Liver (tissue), 9 donors: ENCODE results near the gene UBAP2. TPM values are rescaled to one million over a fixed set of nuclear protein-coding genes. Genes with fewer than 3 reads are reported as not detected.

Experiments used
- DNase-seq: peaks from one replicate; pipeline ENCODE4 v3.0.0-alpha.2; 2017; ENCODE audit warnings: low spot score
- H3K27ac ChIP-seq, 2 donors: one replicate each; pipeline ENCODE4 v1.7.0; 2013; ENCODE audit warnings: inconsistent platforms in 2 of 2, low read length in 2 of 2, control low read depth in 1 of 2, low read depth in 1 of 2, mild to moderate bottlenecking in 1 of 2
- H3K27me3 ChIP-seq, 4 donors: one replicate each; pipeline versions ENCODE4 v1.6.1 to v1.7.0; 2013; ENCODE audit warnings: low read length in 3 of 4, inconsistent platforms in 1 of 4, mild to moderate bottlenecking in 1 of 4, moderate library complexity in 1 of 4; ENCODE audit not compliant: control insufficient read depth in 4 of 4, insufficient read depth in 4 of 4
- H3K36me3 ChIP-seq, 4 donors: one replicate each; pipeline versions ENCODE4 v1.6.1 to v1.7.0; 2013; ENCODE audit warnings: low read length in 3 of 4, mild to moderate bottlenecking in 3 of 4, low read depth in 1 of 4, moderate library complexity in 1 of 4; ENCODE audit not compliant: control insufficient read depth in 4 of 4, insufficient read depth in 3 of 4
- H3K4me1 ChIP-seq, 4 donors: one replicate each; pipeline versions ENCODE4 v1.6.1 to v1.7.0; 2013; ENCODE audit warnings: low read length in 3 of 4, mild to moderate bottlenecking in 3 of 4, moderate library complexity in 1 of 4; ENCODE audit not compliant: control insufficient read depth in 4 of 4, insufficient read depth in 4 of 4
- H3K4me3 ChIP-seq, 3 donors: one replicate each; pipeline versions ENCODE4 v1.6.1 to v1.7.0; 2013; ENCODE audit warnings: low read length in 3 of 3, control low read depth in 1 of 3, low read depth in 1 of 3, mild to moderate bottlenecking in 1 of 3
- H3K9ac ChIP-seq, 2 donors: one replicate each; pipeline ENCODE4 v1.7.0; 2013; ENCODE audit warnings: low read length in 2 of 2, mild to moderate bottlenecking in 2 of 2, moderate library complexity in 2 of 2, control low read depth in 1 of 2, low read depth in 1 of 2
- H3K9me3 ChIP-seq, 4 donors: one replicate each; pipeline versions ENCODE4 v1.6.1 to v1.7.0; 2013; ENCODE audit warnings: low read length in 3 of 4; ENCODE audit not compliant: control insufficient read depth in 4 of 4
- HNF4A ChIP-seq, 2 donors: conservative IDR thresholded peaks; 2 replicates each; pipeline ENCODE4 v1.6.1; 2016; ENCODE audit warnings: antibody characterized with exemption in 2 of 2, mild to moderate bottlenecking in 2 of 2
- HNF4G ChIP-seq: IDR thresholded peaks from 2 replicates; pipeline ENCODE4 v1.6.1; 2016; ENCODE audit warnings: antibody characterized with exemption
- JUND ChIP-seq, 2 donors: IDR thresholded peaks; 2 replicates each; pipeline ENCODE4 v1.6.1; 2016; ENCODE audit warnings: antibody characterized with exemption in 2 of 2
- REST ChIP-seq: IDR thresholded peaks from 2 replicates; pipeline ENCODE4 v1.6.1; 2016; ENCODE audit warnings: antibody characterized with exemption, mild to moderate bottlenecking
- RXRA ChIP-seq, 2 donors: IDR thresholded peaks; 2 replicates each; pipeline ENCODE4 v1.6.1; 2017 to 2018; ENCODE audit warnings: antibody characterized with exemption in 2 of 2, mild to moderate bottlenecking in 1 of 2
- TAF1 ChIP-seq: conservative IDR thresholded peaks from 2 replicates; pipeline ENCODE4 v1.6.1; 2016; ENCODE audit warnings: antibody characterized with exemption, mild to moderate bottlenecking
- YY1 ChIP-seq: IDR thresholded peaks from 2 replicates; pipeline ENCODE4 v1.6.1; 2016; ENCODE audit warnings: antibody characterized with exemption, mild to moderate bottlenecking
- ZBTB33 ChIP-seq: IDR thresholded peaks from 2 replicates; pipeline ENCODE4 v1.6.1; 2016; ENCODE audit warnings: antibody characterized with exemption
- WGBS: extraction: QIAGEN DNeasy Blood & Tissue Kit; methylation state at CpG from one replicate; pipeline ENCODE4 v1.1.7; 2013; 5-methylcytosine and 5-hydroxymethylcytosine counted together
- polyA plus RNA-seq, 2 donors: library from polyadenylated mRNA; stranded (reverse) in 1 of 2; unstranded in 1 of 2; fragments of 200-250 nt in 1 of 2; fragments of >200 nt in 1 of 2; fragmentation: Nextera tagmentation in 1 of 2; extraction: Ambion mirVana in 1 of 2; gene quantifications; one replicate each; pipeline versions ENCODE4 v1.2.1 to v1.2.3, GENCODE V29; 2013 to 2015
- total RNA-seq, 2 donors: library from RNA; depleted of rRNA; stranded (reverse); fragments of >200 nt; gene quantifications; one replicate each; pipeline ENCODE4 v1.2.3, GENCODE V29; 2014
- TF ChIP-seq, protein P1 (sequence below): fragments of 150-350 bp; IDR thresholded peaks from 2 replicates; pipeline ENCODE4 v1.5.1; 2017; ENCODE audit warnings: improper control_type of control experiment, low read depth, low read length; ENCODE audit not compliant: missing input control
- donor health status: healthy.
- donor health status: healthy.
- donor health status: healthy.
- donor health status: healthy.
- donor health status: healthy.

UBAP2 gene
- total and polyA plus RNA-seq, 4 donors = 5.4 to 12.6 (median 8.3) TPM

GRCh38 chr9:34098307-34098706, 49.6 kb upstream of the UBAP2 start:
- TF ChIP-seq HNF4G = no peak
- TF ChIP-seq RXRA (IDR thresholded peaks at IDR 0.05) = no peak
- TF ChIP-seq TAF1 = no peak
- Histone ChIP-seq H3K36me3 (peaks cover 22 to 59% (median 42%) of the 10 kb centered on the region in 4 donors), H3K9ac (no peak overlapping the region), H3K4me1 (no peaks in the 10 kb centered on the region), H3K9me3 (no peaks in the 10 kb centered on the region), H3K27me3 (no peaks in the 10 kb centered on the region), H3K4me3 (no peak overlapping the region), H3K27ac (no peak overlapping the region)
- 94% methylated on average over 5 of the region's 5 CpGs for WGBS
- no peak for DNase-seq

GRCh38 chr9:34097865-34098264, 49.2 kb upstream of the UBAP2 start:
- H3K4me1 ChIP-seq = no peaks in the 10 kb centered on the region
- 100% methylated on average over 1 of the region's 1 CpG for WGBS

DNA sequence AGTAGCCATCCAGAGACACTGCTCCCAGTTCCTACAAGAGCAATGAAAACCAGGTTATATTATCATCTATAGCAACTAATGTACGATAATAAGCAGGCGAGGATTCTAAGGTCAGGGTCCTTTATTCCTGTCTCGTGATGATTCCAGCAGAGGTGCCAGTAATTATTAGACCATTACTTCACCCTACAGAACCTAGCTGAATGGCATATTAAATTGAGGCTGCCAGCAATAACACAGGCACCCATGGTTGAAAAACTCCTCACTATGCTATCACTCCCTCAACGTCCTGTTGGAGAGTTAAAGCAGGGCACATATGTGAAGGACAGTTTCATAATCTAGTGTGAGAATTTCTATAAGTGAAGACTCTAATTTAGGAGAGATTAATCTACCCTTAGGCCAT, 48.1 kb upstream of the UBAP2 start:
- TF ChIP-seq HNF4A (conservative IDR thresholded peaks at IDR 0.05) (no peak), RXRA (IDR thresholded peaks at IDR 0.05) (no peak), YY1 (no peak), REST (no peak), ZBTB33 (no peak)
- TF ChIP-seq, protein P1, sequence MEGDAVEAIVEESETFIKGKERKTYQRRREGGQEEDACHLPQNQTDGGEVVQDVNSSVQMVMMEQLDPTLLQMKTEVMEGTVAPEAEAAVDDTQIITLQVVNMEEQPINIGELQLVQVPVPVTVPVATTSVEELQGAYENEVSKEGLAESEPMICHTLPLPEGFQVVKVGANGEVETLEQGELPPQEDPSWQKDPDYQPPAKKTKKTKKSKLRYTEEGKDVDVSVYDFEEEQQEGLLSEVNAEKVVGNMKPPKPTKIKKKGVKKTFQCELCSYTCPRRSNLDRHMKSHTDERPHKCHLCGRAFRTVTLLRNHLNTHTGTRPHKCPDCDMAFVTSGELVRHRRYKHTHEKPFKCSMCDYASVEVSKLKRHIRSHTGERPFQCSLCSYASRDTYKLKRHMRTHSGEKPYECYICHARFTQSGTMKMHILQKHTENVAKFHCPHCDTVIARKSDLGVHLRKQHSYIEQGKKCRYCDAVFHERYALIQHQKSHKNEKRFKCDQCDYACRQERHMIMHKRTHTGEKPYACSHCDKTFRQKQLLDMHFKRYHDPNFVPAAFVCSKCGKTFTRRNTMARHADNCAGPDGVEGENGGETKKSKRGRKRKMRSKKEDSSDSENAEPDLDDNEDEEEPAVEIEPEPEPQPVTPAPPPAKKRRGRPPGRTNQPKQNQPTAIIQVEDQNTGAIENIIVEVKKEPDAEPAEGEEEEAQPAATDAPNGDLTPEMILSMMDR = no peak
- Histone ChIP-seq H3K9me3 (no peaks in the 10 kb centered on the region), H3K27ac (no peak overlapping the region), H3K36me3 (peaks cover 17 to 53% (median 40%) of the 10 kb centered on the region in 4 donors), H3K4me1 (no peaks in the 10 kb centered on the region), H3K4me3 (no peak overlapping the region), H3K27me3 (no peaks in the 10 kb centered on the region), H3K9ac (no peak overlapping the region)
- no peak for DNase-seq
- WGBS = 91% methylated on average over 4 of the region's 4 CpGs

More at GRCh38 chr9:34097865-34098264, 49.2 kb upstream of the UBAP2 start:
- peaks cover 20 to 59% (median 44%) of the 10 kb centered on the region in 4 donors for H3K36me3 ChIP-seq
- H3K9ac ChIP-seq = no peak overlapping the region
- DNase-seq = no peak
- no peak overlapping the region for H3K4me3 ChIP-seq
- no peaks in the 10 kb centered on the region for H3K9me3 ChIP-seq
- no peak overlapping the region for H3K27ac ChIP-seq
- no peak for TF ChIP-seq JUND (IDR thresholded peaks at IDR 0.05)
- no peaks in the 10 kb centered on the region for H3K27me3 ChIP-seq
